Measurements from ENCODE around the gene C11orf24. TPM values are rescaled to one million over a fixed set of nuclear protein-coding genes. Genes with fewer than 3 reads are reported as not detected.

C11orf24 gene
- total RNA-seq, 1 experiment from 2014 or later = 37.8 TPM

GRCh38 chr11:68267881-68268240, 3.9 kb downstream of the C11orf24 start:
- TF ChIP-seq ZNF274 (IDR thresholded peaks at IDR 0.05; ENCODE audit: low read depth, low read length) = no peak
- TF ChIP-seq MAX (IDR thresholded peaks at IDR 0.05) = no peak
- no peak for TF ChIP-seq REST (IDR thresholded peaks at IDR 0.05; ENCODE audit: low read depth)
- TF ChIP-seq TCF7L2 (IDR thresholded peaks at IDR 0.05; ENCODE audit: borderline replicate concordance, extremely low read depth, insufficient read depth, insufficient read length) = no peak
- no peak for TF ChIP-seq CBX3 (IDR thresholded peaks at IDR 0.05; ENCODE audit: low read depth)
- Histone ChIP-seq H4K20me1 (ENCODE audit: insufficient read depth) (no peaks in the 10 kb centered on the region), H3K4me2 (ENCODE audit: low read length) (no peak overlapping the region), H3K9me2 (ENCODE audit: insufficient read depth) (no peaks in the 10 kb centered on the region), H3K27me3 (ENCODE audit: insufficient read depth, low read length) (no peaks in the 10 kb centered on the region), H2AFZ (ENCODE audit: low read depth, low read length, poor library complexity, severe bottlenecking) (no peak overlapping the region), H3K9me3 (ENCODE audit: control insufficient read depth in 1 of 2, insufficient read depth in 1 of 2, low read depth in 1 of 2, low read length in 2 of 2) (no peaks in the 10 kb centered on the region), H3K9ac (ENCODE audit: low read length) (no peak overlapping the region), H3K4me1 (ENCODE audit: control insufficient read depth in 1 of 2, insufficient read depth in 2 of 2, low read length in 2 of 2) (peaks cover 8 to 19% of the 10 kb centered on the region in 2 experiments), H3K79me2 (ENCODE audit: insufficient read depth, low read length) (peaks cover 49% of the 10 kb centered on the region), H3K27ac (ENCODE audit: low read depth, low read length) (no peak overlapping the region), H3K4me3 (replicated peaks in 1 of 2; ENCODE audit: low read depth in 1 of 2, low read length in 2 of 2) (no peak overlapping the region), H3K36me3 (ENCODE audit: control insufficient read depth in 1 of 2, insufficient read depth in 2 of 2, low read length in 2 of 2) (peaks cover 23 to 40% of the 10 kb centered on the region in 2 experiments)
- ChIA-PET CTCF (no interaction called here), POLR2A (no interaction called here), RAD21 (ENCODE audit: low non-redundant PET in 1 of 2, low total read pairs in 2 of 2, uncharacterized antibody in 2 of 2, unreplicated experiment in 2 of 2) (no interaction called here)
- BruUV-seq (replicated peaks) = no TSS peak
- ATAC-seq = no peak
- no peak for DNase-seq (ENCODE audit: low read depth, low spot score)
- intact Hi-C loops (cut with micrococcal nuclease) = no loop called here
